Spinal cord (tissue), 10 donors: ENCODE results near the gene CNPY2. TPM values are rescaled to one million over a fixed set of nuclear protein-coding genes. Genes with fewer than 3 reads are reported as not detected.

ENCODE experiments used
- DNase-seq, 6 donors: peaks; one replicate each; pipeline versions ENCODE4 v3.0.0 to v3.0.0-alpha.2; 2013 to 2015; ENCODE audit warnings: low spot score in 6 of 6, low read depth in 4 of 6
- H3K27ac ChIP-seq: one replicate; pipeline ENCODE4 v1.5.1; 2013; ENCODE audit warnings: low read depth, low read length, control low read depth
- H3K27me3 ChIP-seq: one replicate; pipeline ENCODE4 v1.6.1; 2013; ENCODE audit warnings: low read length; ENCODE audit not compliant: control insufficient read depth, insufficient read depth
- H3K36me3 ChIP-seq: one replicate; pipeline ENCODE4 v1.6.1; 2013; ENCODE audit warnings: low read length; ENCODE audit not compliant: control insufficient read depth, insufficient read depth
- H3K4me1 ChIP-seq: one replicate; pipeline ENCODE4 v1.6.1; 2013; ENCODE audit warnings: low read length; ENCODE audit not compliant: control insufficient read depth, insufficient read depth
- H3K4me3 ChIP-seq: one replicate; pipeline ENCODE4 v1.5.1; 2013; ENCODE audit warnings: low read depth, low read length, control low read depth
- H3K9me3 ChIP-seq: one replicate; pipeline ENCODE4 v1.6.1; 2013; ENCODE audit warnings: low read length; ENCODE audit not compliant: control insufficient read depth, insufficient read depth
- WGBS: methylation state at CpG from one replicate; pipeline ENCODE4 v1.1.5; 2013; ENCODE audit warnings: missing lambda C conversion rate; ENCODE audit not compliant: insufficient coverage; 5-methylcytosine and 5-hydroxymethylcytosine counted together
- polyA plus RNA-seq, 2 donors: library from polyadenylated mRNA; unstranded; fragments of 120-200 nt; gene quantifications; one replicate each; pipeline ENCODE4 v1.2.1, GENCODE V29; 2013; ENCODE audit not compliant: insufficient read length in 2 of 2
- total RNA-seq, 2 donors: library from RNA; depleted of rRNA in 1 of 2; stranded (reverse); fragments of 120-200 nt in 1 of 2; fragments of >200 nt in 1 of 2; gene quantifications; one replicate each; pipeline versions ENCODE4 v1.2.3 to v1.2.4, GENCODE V29; 2013 to 2014
- donor health status: healthy.

CNPY2 gene
- total and polyA plus RNA-seq, 4 donors: 46.7 to 163 (median 145) TPM

GRCh38 chr12:56300644-56301464 lies 14.9 kb downstream of the CNPY2 start:
- H3K36me3 ChIP-seq: peaks cover 34% of the 10 kb centered on the region
- peaks cover 18% of the 10 kb centered on the region for H3K4me1 ChIP-seq
- H3K27ac ChIP-seq: peak overlapping the region; percentile 97
- 47% methylated on average over 21 of the region's 21 CpGs for WGBS
- no peaks in the 10 kb centered on the region for H3K27me3 ChIP-seq
- H3K4me3 ChIP-seq: peak overlapping the region; percentile 80
- DNase-seq: no peak
- H3K9me3 ChIP-seq: no peaks in the 10 kb centered on the region

- peak within 1 kb of the TSS; percentile 80 for H3K4me3 ChIP-seq
- WGBS: 0% methylated on average over 54 of the region's 63 CpGs
- H3K27ac ChIP-seq: peak within 1 kb of the TSS; percentile 97
- H3K4me1 ChIP-seq: peaks cover 18% of the 10 kb centered on the region
- H3K27me3 ChIP-seq: no peaks in the 10 kb centered on the region
- H3K9me3 ChIP-seq: no peaks in the 10 kb centered on the region
- DNase-seq: peak; percentile 91 to 99 (median 98)
- H3K36me3 ChIP-seq: peaks cover 30% of the 10 kb centered on the region
Measured at GRCh38 chr12:56299853-56300643, 15.7 kb downstream of the CNPY2 start, which contains the start of gene CS. CS (minus strand) TSS chr12:56300330; CDS start chr12:56300201, 129 bp downstream.

GRCh38 chr12:56299308-56299852 lies 16.4 kb downstream of the CNPY2 start:
- H3K27ac ChIP-seq: peak overlapping the region; percentile 97
- peak overlapping the region; percentile 80 for H3K4me3 ChIP-seq
- no peaks in the 10 kb centered on the region for H3K27me3 ChIP-seq
- peaks cover 30% of the 10 kb centered on the region for H3K36me3 ChIP-seq
- WGBS: 0% methylated on average over 5 of the region's 10 CpGs
- no peaks in the 10 kb centered on the region for H3K9me3 ChIP-seq
- peak in 1 of 6 donors; percentile 27 for DNase-seq
- H3K4me1 ChIP-seq: peaks cover 18% of the 10 kb centered on the region

GRCh38 chr12:56298828-56299227 lies 17.0 kb downstream of the CNPY2 start:
- peaks cover 18% of the 10 kb centered on the region for H3K4me1 ChIP-seq
- peaks cover 29% of the 10 kb centered on the region for H3K36me3 ChIP-seq
- WGBS: 81% methylated on average over 5 of the region's 5 CpGs
- no peaks in the 10 kb centered on the region for H3K27me3 ChIP-seq
- peak overlapping the region; percentile 80 for H3K4me3 ChIP-seq
- no peak overlapping the region for H3K27ac ChIP-seq
- H3K9me3 ChIP-seq: no peaks in the 10 kb centered on the region
- no peak for DNase-seq

GRCh38 chr12:56297400-56297799 lies 18.4 kb downstream of the CNPY2 start:
- H3K4me3 ChIP-seq: no peak overlapping the region
- DNase-seq: no peak
- no peaks in the 10 kb centered on the region for H3K9me3 ChIP-seq
- H3K36me3 ChIP-seq: peaks cover 21% of the 10 kb centered on the region
- H3K27ac ChIP-seq: no peak overlapping the region
- no peaks in the 10 kb centered on the region for H3K27me3 ChIP-seq
- 100% methylated on average over 2 of the region's 8 CpGs for WGBS
- peaks cover 18% of the 10 kb centered on the region for H3K4me1 ChIP-seq

- Histone ChIP-seq H3K27me3 (no peaks in the 10 kb centered on the region), H3K27ac (no peak overlapping the region), H3K4me1 (peaks cover 16% of the 10 kb centered on the region), H3K9me3 (no peaks in the 10 kb centered on the region), H3K36me3 (peaks cover 23% of the 10 kb centered on the region), H3K4me3 (no peak overlapping the region)
- DNase-seq: no peak
- WGBS: no CpG with 5 or more reads among the region's 5 CpGs
Measured at GRCh38 chr12:56296295-56296694, 19.5 kb downstream of the CNPY2 start.

- Histone ChIP-seq H3K4me3 (no peak overlapping the region), H3K27me3 (no peaks in the 10 kb centered on the region), H3K9me3 (no peaks in the 10 kb centered on the region), H3K27ac (no peak overlapping the region), H3K36me3 (peaks cover 34% of the 10 kb centered on the region), H3K4me1 (peaks cover 4% of the 10 kb centered on the region)
- WGBS: 94% methylated on average over 2 of the region's 5 CpGs
- no peak for DNase-seq
Measured at GRCh38 chr12:56293795-56294194, 22.0 kb downstream of the CNPY2 start.

- no peaks in the 10 kb centered on the region for H3K9me3 ChIP-seq
- no peaks in the 10 kb centered on the region for H3K27me3 ChIP-seq
- 89% methylated on average over 1 of the region's 3 CpGs for WGBS
- no peak overlapping the region for H3K4me3 ChIP-seq
- DNase-seq: no peak
- H3K36me3 ChIP-seq: peaks cover 28% of the 10 kb centered on the region
- H3K4me1 ChIP-seq: no peaks in the 10 kb centered on the region
- H3K27ac ChIP-seq: no peak overlapping the region
Measured at GRCh38 chr12:56288705-56289387, 26.9 kb downstream of the CNPY2 start.
